ENCODE measurements around the gene ARMC9. TPM values are rescaled to one million over a fixed set of nuclear protein-coding genes. Genes with fewer than 3 reads are reported as not detected.

The ARMC9 gene
- total and polyA plus RNA-seq, 2 donors (not counting 3 experiments of a cell fraction or from before 2014, with no cell fraction given) = 16.4 to 24.2 TPM

DNA sequence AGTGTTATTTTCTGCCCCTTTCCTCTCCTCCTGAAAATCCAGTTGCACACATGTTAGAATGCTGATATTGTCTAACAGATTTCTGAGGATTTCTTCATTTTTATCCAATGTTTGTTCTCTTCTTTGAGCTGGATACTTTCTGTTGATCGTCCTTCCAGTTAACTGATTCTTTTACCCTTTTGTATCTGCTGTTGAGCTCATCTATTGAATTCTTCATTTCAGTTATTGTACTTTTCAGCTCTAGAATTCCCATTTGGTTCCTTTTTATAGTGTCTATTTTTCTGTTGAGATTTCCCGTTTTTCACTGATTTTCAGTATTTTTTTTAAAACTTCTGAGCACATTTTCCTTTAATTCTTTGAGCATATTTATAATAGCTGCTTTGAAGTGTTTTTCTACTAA is 119.1 kb downstream of the ARMC9 start:
- DNase-seq (ENCODE audit: low read depth, low spot score) (no peak), FAIRE-seq (no peak)
- Histone ChIP-seq H3K9me1 (replicated peaks; ENCODE audit: control insufficient read depth, extremely low read depth, insufficient read depth, low read length) (no peaks in the 10 kb centered on the region), H2AFZ (ENCODE audit: low read depth, low read length) (no peak overlapping the region), H3K27ac (ENCODE audit: insufficient read depth, low read depth, low read length) (no peak overlapping the region), H3K4me2 (ENCODE audit: insufficient read depth, low read length) (no peak overlapping the region), H3K9ac (replicated peaks; ENCODE audit: extremely low read depth, insufficient read depth, low read length) (no peak overlapping the region), H3K27me3 (ENCODE audit: control insufficient read depth in 2 of 2, insufficient read depth in 2 of 2, low read length in 2 of 2) (no peaks in the 10 kb centered on the region), H3K36me3 (ENCODE audit: control insufficient read depth in 2 of 2, extremely low read depth in 1 of 2, insufficient read depth in 2 of 2, low read length in 2 of 2) (no peaks in the 10 kb centered on the region), H3K4me1 (ENCODE audit: control insufficient read depth, extremely low read depth, insufficient read depth, low read length) (no peaks in the 10 kb centered on the region), H3K9me3 (replicated peaks; ENCODE audit: control insufficient read depth, insufficient read depth, low read length) (no peaks in the 10 kb centered on the region), H4K20me1 (replicated peaks; ENCODE audit: control insufficient read depth, extremely low read depth, insufficient read depth, low read length) (no peaks in the 10 kb centered on the region), H3K4me3 (replicated peaks in 1 of 3; ENCODE audit: insufficient read depth in 1 of 3, low read depth in 1 of 3, low read length in 3 of 3) (no peak overlapping the region), H3K79me2 (ENCODE audit: control insufficient read depth, insufficient read depth, low read length) (no peaks in the 10 kb centered on the region)
- TF ChIP-seq, protein P1, sequence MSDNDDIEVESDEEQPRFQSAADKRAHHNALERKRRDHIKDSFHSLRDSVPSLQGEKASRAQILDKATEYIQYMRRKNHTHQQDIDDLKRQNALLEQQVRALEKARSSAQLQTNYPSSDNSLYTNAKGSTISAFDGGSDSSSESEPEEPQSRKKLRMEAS (IDR thresholded peaks at IDR 0.05; ENCODE audit: insufficient read depth, insufficient read length) = no peak
- TF ChIP-seq POLR2AphosphoS5 (IDR thresholded peaks at IDR 0.05; ENCODE audit: insufficient read depth, low read depth, low read length) (no peak), JUN (IDR thresholded peaks at IDR 0.05; ENCODE audit: borderline replicate concordance, insufficient read depth, insufficient read length, low read depth) (no peak), MYC (IDR thresholded peaks at IDR 0.05; ENCODE audit: low read depth, low read length) (no peak), GATA2 (IDR thresholded peaks at IDR 0.05; ENCODE audit: insufficient read depth, insufficient read length, low read depth, low read length) (no peak), POLR2A (IDR thresholded peaks at IDR 0.05; ENCODE audit: low read depth, low read length) (no peak), FOS (IDR thresholded peaks at IDR 0.05; ENCODE audit: borderline replicate concordance, insufficient read depth, low read length) (no peak), EZH2 (IDR thresholded peaks at IDR 0.05; ENCODE audit: borderline replicate concordance, low read depth, low read length, severe bottlenecking) (no peak)
- TF ChIP-seq, protein P2, sequence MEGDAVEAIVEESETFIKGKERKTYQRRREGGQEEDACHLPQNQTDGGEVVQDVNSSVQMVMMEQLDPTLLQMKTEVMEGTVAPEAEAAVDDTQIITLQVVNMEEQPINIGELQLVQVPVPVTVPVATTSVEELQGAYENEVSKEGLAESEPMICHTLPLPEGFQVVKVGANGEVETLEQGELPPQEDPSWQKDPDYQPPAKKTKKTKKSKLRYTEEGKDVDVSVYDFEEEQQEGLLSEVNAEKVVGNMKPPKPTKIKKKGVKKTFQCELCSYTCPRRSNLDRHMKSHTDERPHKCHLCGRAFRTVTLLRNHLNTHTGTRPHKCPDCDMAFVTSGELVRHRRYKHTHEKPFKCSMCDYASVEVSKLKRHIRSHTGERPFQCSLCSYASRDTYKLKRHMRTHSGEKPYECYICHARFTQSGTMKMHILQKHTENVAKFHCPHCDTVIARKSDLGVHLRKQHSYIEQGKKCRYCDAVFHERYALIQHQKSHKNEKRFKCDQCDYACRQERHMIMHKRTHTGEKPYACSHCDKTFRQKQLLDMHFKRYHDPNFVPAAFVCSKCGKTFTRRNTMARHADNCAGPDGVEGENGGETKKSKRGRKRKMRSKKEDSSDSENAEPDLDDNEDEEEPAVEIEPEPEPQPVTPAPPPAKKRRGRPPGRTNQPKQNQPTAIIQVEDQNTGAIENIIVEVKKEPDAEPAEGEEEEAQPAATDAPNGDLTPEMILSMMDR (IDR thresholded peaks at IDR 0.05; ENCODE audit: extremely low read depth in 1 of 2, insufficient read depth in 1 of 2, low read depth in 1 of 2, low read length in 2 of 2) = no peak
- no TSS peak for BruUV-seq (replicated peaks)
- ChIA-PET CTCF (interaction anchor here (1.0 to 1.6 kb wide), 2 partner anchors 8 to 89 kb away, joined by 3 read pairs; no protein-coding TSS in a partner anchor), POLR2A (no interaction called here)
- intact Hi-C loops (cut with micrococcal nuclease) (no loop called here), dilution Hi-C loops (cut with MboI; ENCODE audit: extremely low pct_ligation_motif_present, low sequenced_read_pairs) (no loop called here)

All from endothelial cell of umbilical vein (primary cell).